Bone marrow (tissue), 2 donors: Measurements from ENCODE around the gene CABCOCO1.
"Not testable (repeated sequence)": the region's sequence is repeated elsewhere in the genome, so short reads cannot be mapped to it uniquely, and the experiment has no call there.

ENCODE experiments used
- DNase-seq, 2 donors: peaks; one replicate each; lab custom pipeline; 2025; lab: John Stamatoyannopoulos, UW

Gene CABCOCO1

GRCh38 chr10:61642676-61643075, 20.1 kb upstream of the CABCOCO1 start:
- no peak for DNase-seq

DNA sequence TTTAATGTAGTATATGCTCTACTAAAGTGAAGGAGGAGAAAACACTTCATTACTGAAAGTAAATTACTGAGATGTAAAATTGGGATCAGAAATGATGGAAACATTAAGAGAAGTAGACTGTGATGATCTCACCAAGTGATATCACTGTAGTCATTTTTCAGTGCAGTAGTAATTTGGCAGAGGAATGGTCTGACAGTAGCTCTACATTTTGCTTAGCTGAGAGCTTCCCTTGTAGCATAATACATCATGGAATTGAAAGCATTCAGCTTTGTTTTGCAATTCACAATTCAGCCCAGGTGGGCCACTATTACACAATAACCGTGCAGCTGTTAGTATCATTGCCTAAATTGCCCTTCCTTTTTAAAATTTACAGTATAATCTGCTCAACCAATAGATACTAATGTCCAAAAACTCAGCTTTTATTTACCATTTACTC, 19.4 kb upstream of the CABCOCO1 start:
- DNase-seq: no peak

GRCh38 chr10:61653699-61654098, 9.0 kb upstream of the CABCOCO1 start:
- DNase-seq: no peak

GRCh38 chr10:61655335-61655851, 7.3 kb upstream of the CABCOCO1 start:
- no peak for DNase-seq

DNA sequence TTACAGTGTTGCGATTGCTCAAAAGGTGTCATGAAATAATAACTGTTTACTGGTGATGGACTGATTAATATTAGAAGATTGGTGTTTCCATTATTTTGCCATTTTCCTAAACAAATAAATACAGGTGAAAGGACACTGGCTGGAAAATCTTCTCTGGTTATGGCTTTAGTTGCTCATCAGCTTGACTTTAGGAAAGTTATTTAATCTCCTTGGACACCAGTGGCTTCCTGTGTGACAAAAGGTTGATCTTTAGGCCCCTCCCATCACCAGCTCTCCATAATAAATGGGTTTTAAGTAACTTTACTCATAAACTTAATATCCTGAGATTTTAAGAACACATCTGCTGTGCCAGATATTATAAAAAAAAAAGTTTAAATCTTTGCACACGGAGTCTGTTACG, 737 bp downstream of the CABCOCO1 start:
- no peak for DNase-seq

DNA sequence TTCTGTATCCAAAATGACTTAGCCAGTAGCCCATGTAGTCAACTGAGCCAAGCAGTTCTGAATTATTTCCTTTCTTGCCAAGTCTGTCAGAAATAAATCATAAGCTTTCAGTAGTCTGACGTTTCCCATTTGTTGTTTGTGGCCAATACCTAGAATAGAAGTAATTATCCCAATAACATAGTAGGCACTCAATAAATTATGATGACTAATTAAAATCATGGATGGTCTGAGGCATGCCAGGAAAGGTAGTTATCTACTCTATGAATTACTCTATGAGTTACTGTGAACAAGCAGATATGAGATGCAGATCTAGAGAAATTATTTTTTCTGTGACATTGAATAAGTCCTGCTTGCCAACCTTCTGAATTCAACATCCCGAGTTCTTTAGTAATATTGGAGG, 2.3 kb downstream of the CABCOCO1 start:
- DNase-seq: no peak

DNA sequence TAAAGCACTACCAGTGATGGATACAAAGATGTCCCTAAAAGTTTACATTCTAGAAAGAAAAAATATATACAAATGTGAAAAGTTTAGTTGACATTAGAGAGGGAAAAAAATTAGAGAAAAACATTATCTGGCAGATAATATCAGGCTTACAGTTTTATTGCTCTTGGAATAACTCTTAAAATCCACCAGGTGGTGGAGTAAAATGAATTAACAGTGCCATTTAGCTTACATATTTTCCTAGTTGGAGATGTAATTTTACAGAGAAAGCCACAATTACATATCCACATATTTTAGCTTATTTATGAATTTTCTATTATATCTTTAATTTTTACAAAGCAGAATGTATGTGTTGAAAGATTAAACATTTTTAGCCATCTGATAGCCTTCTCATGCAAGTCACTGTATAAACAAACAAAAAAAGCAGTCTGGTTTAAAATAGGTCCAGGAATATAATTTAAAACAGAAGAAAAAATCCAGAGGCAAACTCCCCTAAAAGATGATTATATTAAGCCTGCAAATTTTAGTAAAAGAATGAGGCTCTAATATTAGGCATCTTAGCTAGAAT, 6.5 kb downstream of the CABCOCO1 start:
- no peak for DNase-seq

DNA sequence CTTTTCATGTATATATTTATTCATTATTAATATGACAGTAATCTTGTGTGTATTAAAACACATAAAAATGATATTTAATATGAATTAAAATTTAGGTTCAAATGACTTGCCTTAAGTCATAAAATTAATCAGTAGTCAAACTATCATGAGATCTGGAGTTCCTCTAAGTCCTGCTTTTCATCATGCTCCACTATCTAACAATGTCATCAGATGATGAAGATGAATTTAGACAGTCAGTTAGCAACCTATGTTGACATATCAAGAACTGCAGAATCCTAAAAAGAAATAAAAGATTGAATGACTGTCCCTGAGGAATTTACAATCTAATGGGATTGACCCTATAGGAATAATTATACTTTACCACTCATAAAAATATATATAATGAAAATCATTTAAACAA, 7.1 kb downstream of the CABCOCO1 start:
- DNase-seq: no peak

DNA sequence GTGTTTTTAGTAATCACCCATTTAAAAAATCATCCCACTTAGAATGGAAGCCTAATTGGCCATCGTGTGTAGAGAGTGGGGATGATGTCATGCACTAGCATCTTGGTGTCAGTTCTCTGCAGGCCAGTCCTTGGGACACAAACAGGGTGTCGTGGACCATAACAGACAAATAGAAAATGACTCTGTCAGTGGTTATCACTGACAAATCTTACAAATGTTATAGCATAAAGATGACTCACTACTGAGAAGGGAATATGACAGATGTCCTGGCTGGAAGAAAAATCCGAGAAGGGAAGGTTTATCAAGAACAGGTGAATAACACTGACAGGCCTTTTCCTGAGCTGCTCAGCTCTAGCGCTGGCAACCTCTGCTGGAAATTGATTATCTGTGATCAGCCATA, 10.6 kb downstream of the CABCOCO1 start:
- DNase-seq: no peak

DNA sequence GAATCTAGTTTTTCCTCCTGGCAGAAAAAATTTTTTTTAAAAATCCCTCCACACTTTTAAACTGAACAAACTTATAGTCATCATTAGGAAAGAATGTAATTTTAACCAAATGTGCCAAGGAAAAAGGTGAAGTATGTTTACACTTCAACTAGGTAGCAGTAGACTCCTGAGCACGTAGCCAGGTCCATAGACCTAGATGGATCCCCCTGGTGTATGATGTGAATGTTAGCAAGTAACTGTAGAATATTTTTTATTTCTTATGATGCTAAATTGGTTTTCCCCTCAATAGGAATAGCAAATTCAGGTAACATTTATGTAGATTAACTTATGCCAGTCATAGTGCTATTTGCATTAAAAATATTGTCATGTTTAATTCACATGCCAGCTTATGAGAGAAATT, 19.6 kb downstream of the CABCOCO1 start:
- no peak for DNase-seq

- DNase-seq: no peak
Observed at GRCh38 chr10:61683319-61683718, 20.6 kb downstream of the CABCOCO1 start.

GRCh38 chr10:61684894-61685507, 22.3 kb downstream of the CABCOCO1 start:
- DNase-seq: no peak

DNA sequence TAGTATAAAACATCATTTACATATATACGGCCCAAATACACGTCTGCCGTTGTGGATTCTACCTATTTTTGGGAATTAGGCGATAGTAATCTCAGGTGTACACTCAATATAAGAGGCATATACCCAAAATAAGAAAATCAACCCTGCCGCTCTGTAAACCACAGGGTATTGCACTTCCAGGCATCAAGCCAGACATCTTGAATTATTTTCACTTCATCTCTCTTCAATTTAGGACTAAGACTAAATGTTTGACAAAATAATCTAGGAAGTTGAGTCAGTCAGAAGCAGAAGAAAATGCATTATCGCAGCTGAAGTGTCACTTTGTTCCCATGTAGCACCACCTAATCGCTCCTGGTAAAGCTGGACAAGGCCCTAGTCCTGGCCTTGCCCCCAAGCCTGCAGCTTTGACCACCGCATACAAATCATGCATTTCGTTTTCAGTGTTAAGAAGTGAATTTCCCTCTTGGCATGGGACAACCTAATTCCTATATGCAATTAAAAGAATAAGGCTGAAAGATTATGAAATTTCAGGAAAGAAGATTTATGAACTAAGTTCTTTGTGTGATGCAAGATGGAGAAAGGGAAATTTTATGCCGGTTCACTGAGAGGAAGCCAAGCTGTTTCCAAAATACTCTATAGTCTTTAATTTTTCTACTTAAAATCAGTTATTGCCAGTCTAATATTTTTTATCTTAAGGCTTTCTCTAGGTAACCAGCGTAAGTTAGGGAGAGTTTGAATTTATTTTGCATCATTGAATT, 26.0 kb downstream of the CABCOCO1 start:
- DNase-seq: no peak

- not testable (repeated sequence) for DNase-seq
Observed at GRCh38 chr10:61691667-61692066, 28.9 kb downstream of the CABCOCO1 start.

DNA sequence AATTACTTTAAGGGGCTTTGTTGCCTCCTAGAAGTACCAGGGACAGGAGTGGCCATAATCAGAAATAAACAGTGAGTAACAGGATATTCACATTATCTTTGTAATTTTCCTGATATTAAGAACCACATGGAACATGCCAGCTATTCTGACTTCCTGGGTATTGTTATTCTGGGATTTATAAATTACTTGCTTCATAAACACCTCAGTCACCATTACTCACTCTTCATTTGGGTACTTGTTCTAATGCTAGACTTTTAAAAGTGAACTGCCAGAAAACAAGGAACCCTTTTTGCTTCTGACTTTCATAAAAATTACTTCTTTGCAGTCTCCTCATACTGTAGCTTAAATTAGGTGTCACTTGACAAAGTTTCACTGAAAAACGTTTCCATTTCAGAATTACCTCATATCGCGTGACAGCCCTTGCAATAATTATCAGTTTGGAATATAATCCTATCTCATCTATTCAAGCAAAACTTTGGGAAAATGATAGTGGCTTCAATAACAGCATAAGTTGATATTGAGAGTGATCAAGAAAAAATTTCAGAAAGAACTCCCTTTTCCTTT, 29.8 kb downstream of the CABCOCO1 start:
- no peak for DNase-seq

- DNase-seq: no peak
Observed at GRCh38 chr10:61698968-61699655, 36.4 kb downstream of the CABCOCO1 start.

DNA sequence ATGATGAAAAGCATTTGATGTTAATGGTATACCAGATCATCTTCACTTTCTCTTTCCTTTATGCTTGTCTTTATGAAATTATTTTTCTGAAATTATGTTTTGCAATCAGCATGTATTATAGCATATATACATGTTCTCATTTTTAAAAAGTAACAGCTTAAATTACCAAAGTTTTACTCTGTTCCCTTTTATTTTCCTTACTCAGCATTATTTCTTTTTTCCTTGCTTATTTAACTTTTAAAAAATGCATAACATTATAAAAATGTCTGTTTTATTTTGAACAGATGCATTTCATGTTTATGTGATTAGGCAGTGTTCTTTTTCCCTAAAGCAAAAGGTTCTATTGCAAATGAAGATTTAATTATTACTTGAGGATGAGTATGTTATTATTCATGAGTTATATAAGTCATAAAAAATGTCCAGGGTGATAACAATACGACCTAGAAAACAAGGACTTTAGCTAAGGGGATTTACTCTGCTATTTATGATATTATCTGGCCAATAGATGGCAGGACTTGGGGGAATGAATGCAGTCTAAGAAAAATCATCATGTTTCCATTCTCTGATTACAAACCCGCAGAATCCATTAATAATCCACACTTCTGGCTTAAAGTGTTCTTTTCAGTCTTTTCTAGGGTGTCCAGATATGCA, 38.5 kb downstream of the CABCOCO1 start:
- no peak for DNase-seq

GRCh38 chr10:61701706-61702105, 39.0 kb downstream of the CABCOCO1 start:
- no peak for DNase-seq

DNA sequence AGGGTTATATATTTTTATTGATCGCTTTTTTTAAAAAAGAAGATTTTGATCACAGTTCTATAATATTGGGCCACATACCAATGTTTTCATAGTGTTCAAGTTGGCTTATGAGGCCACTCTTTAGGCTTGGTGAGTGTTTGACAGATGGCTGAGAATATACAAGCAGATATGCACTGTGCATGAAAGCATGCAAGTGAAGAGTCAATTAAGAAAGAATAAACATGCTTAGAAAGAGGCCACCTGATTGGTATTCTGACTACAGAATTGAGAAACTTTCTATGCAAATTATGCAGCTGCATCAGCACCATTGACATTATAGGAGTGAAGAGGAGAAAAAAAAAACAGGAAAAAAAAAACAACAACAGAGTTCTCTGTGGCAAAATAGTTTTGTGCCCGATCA, 39.9 kb downstream of the CABCOCO1 start:
- DNase-seq: no peak

- DNase-seq: no peak
Observed at GRCh38 chr10:61705022-61705613, 42.4 kb downstream of the CABCOCO1 start.

DNA sequence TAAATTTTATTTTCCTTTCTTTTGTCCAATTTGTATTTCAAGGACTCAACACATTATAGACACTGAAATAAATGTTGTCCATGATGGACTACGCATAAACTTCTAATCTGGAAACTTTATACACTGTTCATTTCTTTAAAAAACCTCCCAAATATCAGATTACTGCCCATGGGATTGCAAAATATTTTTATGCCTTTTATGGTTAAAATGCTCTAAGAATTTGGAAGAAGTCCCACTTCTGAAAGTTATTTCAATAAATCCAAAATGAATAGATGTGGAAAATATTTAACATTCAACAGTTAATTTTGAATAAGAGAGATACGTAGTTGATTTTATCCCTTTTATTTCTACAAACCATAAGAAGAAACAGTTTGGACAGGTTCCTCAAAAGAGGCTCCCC, 46.1 kb downstream of the CABCOCO1 start:
- DNase-seq: no peak
